ENCODE measurements around the gene DCBLD2.

- TF ChIP-seq CTCF (conservative IDR thresholded peaks at IDR 0.05) (no peak), EZH2 (IDR thresholded peaks at IDR 0.05; ENCODE audit: low read depth) (no peak)
These were observed 44.8 kb downstream of the DCBLD2 start for GRCh38 chr3:98856724-98857123.
